BJ (cell line): Measurements from ENCODE around the gene LRRIQ1. TPM values are rescaled to one million over a fixed set of nuclear protein-coding genes. Genes with fewer than 3 reads are reported as not detected.
"Not testable (repeated sequence)": the region's sequence is repeated elsewhere in the genome, so short reads cannot be mapped to it uniquely, and the experiment has no call there.

Experiments
- CTCF ChIA-PET: fragments of 350-600 bp; formaldehyde crosslinking; extraction: SDS; loops from one replicate; lab custom pipeline; 2021; ENCODE audit warnings: antibody characterized with exemption, inconsistent platforms; lab: Yijun Ruan, JAX
- POLR2A ChIA-PET: fragments of 300-600 bp; sonication (Branson Sonifier 250); formaldehyde crosslinking; extraction: SDS; loops from one replicate; lab custom pipeline; 2021; ENCODE audit warnings: antibody characterized with exemption; lab: Charles Lee
- DNase-seq: peaks from one replicate; pipeline ENCODE4 v3.0.0-alpha.2; 2011; ENCODE audit warnings: low read depth
- H3K27me3 ChIP-seq: 2 replicates; pipeline ENCODE4 v1.6.0; 2011; ENCODE audit warnings: low read length; ENCODE audit not compliant: control insufficient read depth, insufficient read depth
- H3K36me3 ChIP-seq: 2 replicates; pipeline ENCODE4 v1.5.1; 2011; ENCODE audit warnings: low read length; ENCODE audit not compliant: control insufficient read depth, insufficient read depth
- H3K4me3 ChIP-seq: 2 replicates; pipeline ENCODE4 v1.5.1; 2011; ENCODE audit warnings: low read depth, mild to moderate bottlenecking, control low read depth, low read length
- CTCF ChIP-seq: IDR thresholded peaks from 2 replicates; pipeline ENCODE4 v1.5.1; 2011; ENCODE audit warnings: low read depth, mild to moderate bottlenecking, control low read depth, inconsistent platforms, low read length, moderate library complexity; ENCODE audit not compliant: insufficient read depth
- polyA plus RNA-seq: library from polyadenylated mRNA; depleted of rRNA; stranded (reverse); fragments of >200 nt; gene quantifications from 2 replicates; pipeline ENCODE4 v1.2.3, GENCODE V29; 2011

The LRRIQ1 gene
- polyA plus RNA-seq, 1 experiment: not detected

DNA sequence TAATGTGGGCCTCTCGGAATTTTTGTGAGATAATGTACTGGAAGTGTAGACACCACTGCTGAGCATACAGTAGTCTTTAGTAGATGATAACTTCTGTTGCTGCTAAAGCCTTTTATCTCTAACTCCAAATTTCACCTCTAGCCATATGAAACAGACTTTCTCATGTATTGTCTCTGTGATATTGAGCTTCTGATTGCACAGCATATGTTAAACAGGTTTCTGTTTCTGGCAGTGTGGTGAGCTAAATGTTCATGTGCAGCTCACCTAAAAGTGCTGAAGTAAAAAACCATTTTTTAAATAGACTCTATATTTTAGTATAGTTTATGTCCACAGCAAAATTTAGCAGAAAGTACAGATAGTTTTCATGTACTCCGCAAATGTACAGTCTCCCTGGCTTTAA is 154.6 kb downstream of the LRRIQ1 start:
- Histone ChIP-seq H3K4me3 (no peak overlapping the region), H3K36me3 (no peaks in the 10 kb centered on the region), H3K27me3 (no peaks in the 10 kb centered on the region)
- no peak for TF ChIP-seq CTCF
- POLR2A ChIA-PET: no interaction called here
- DNase-seq: no peak
- CTCF ChIA-PET: no interaction called here

- H3K27me3 ChIP-seq, DNase-seq, POLR2A ChIA-PET, CTCF ChIA-PET, H3K36me3 ChIP-seq, H3K4me3 ChIP-seq: not testable (repeated sequence)
Observed at GRCh38 chr12:85203809-85204208, 167.7 kb downstream of the LRRIQ1 start.

- TF ChIP-seq CTCF: no peak
- no peaks in the 10 kb centered on the region for H3K36me3 ChIP-seq
- POLR2A ChIA-PET: no interaction called here
- no peak for DNase-seq
- H3K4me3 ChIP-seq: no peak overlapping the region
- H3K27me3 ChIP-seq: no peaks in the 10 kb centered on the region
- CTCF ChIA-PET: no interaction called here
Observed at GRCh38 chr12:85206543-85206942, 170.4 kb downstream of the LRRIQ1 start.

DNA sequence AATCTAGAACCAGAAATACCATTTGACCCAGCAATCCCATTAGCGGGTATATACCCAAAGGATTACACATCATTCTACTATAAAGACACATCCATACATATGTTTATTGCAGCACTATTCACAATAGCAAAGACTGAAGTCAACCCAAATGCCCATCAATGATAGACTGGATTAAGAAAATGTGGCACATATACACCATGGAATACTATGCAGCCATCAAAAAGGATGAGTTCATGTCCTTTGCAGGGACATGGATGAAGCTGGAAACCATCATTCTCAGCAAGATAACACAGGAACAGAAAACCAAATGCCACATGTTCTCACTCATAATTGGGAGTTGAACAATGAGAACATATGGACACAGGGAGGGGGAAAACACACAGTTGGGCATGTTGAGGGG is 188.2 kb downstream of the LRRIQ1 start:
- POLR2A ChIA-PET, CTCF ChIA-PET: not testable (repeated sequence)

DNA sequence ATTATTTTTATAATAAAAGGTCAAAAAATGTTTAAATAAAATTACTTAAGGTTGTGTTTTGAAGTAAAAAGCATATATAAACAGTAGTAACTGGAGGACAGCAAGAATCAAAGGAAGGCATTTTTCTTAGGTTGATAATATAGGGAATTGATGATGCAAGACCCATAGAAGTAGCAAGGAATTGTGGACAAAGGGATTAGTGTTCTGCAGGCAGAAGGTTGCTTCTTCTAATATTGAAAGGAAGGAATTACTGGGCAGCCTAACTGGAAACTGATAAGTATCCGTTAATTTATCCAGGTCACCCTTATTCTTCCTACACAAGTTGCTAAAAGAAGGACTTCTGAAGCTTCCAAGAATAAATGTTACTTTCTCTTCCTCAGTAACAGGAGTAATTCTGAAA is 189.3 kb downstream of the LRRIQ1 start:
- ChIA-PET CTCF (no interaction called here), POLR2A (no interaction called here)
- no peak for DNase-seq
- H3K27me3 ChIP-seq: no peaks in the 10 kb centered on the region
- no peak overlapping the region for H3K4me3 ChIP-seq
- H3K36me3 ChIP-seq: no peaks in the 10 kb centered on the region
- TF ChIP-seq CTCF: no peak

More for the DNA sequence above, 188.2 kb downstream of the LRRIQ1 start:
- not testable (repeated sequence) for H3K36me3 ChIP-seq, H3K4me3 ChIP-seq, H3K27me3 ChIP-seq, DNase-seq

DNA sequence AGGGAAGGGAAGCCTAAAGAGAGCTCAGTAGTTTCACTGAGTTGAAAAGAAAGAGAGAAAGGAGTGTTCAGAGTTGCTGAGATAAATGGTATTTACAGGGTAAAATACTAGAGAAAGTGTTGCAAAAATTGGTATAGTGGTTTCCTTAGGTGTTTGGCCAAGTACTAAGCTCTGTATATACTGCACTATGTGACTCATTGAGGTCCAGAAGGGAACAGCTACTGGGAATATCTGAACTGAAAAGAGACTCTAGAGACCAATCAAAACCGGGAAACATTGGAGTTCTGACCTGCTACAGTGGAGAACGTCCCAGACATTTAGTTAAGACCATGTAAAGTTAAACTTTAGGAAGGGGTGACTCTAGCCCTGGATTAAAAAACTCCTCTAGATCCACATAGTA is 201.2 kb downstream of the LRRIQ1 start:
- Histone ChIP-seq H3K4me3 (no peak overlapping the region), H3K27me3 (no peaks in the 10 kb centered on the region), H3K36me3 (no peaks in the 10 kb centered on the region)
- no peak for DNase-seq
- ChIA-PET POLR2A (no interaction called here), CTCF (no interaction called here)
- TF ChIP-seq CTCF: no peak
